C4-2B (cell line): Measurements from ENCODE around the gene TAS2R43.

Experiments used
- ZFX ChIP-seq: fragments of 450-650 bp; IDR thresholded peaks from 2 replicates; pipeline ENCODE4 v1.6.1; 2017
- TF ChIP-seq, protein P1 (sequence below): fragments of 450-650 bp; conservative IDR thresholded peaks from 2 replicates; pipeline ENCODE4 v1.5.1; 2017; ENCODE audit warnings: mild to moderate bottlenecking

GRCh38 chr12:11078246-11078645 is 13.9 kb downstream of the TAS2R43 start:
- TF ChIP-seq, protein P1, sequence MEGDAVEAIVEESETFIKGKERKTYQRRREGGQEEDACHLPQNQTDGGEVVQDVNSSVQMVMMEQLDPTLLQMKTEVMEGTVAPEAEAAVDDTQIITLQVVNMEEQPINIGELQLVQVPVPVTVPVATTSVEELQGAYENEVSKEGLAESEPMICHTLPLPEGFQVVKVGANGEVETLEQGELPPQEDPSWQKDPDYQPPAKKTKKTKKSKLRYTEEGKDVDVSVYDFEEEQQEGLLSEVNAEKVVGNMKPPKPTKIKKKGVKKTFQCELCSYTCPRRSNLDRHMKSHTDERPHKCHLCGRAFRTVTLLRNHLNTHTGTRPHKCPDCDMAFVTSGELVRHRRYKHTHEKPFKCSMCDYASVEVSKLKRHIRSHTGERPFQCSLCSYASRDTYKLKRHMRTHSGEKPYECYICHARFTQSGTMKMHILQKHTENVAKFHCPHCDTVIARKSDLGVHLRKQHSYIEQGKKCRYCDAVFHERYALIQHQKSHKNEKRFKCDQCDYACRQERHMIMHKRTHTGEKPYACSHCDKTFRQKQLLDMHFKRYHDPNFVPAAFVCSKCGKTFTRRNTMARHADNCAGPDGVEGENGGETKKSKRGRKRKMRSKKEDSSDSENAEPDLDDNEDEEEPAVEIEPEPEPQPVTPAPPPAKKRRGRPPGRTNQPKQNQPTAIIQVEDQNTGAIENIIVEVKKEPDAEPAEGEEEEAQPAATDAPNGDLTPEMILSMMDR: no peak
- no peak for TF ChIP-seq ZFX
